Loucy (cell line): Measurements from ENCODE around the gene PCBP2.
"Not testable (repeated sequence)": the region's sequence is repeated elsewhere in the genome, so short reads cannot be mapped to it uniquely, and the experiment has no call there.

Source experiments
- H2AFZ ChIP-seq: fragments of 200-600 bp; sonication (generic); 2 replicates; pipeline ENCODE4 v1.6.0; 2016; ENCODE audit warnings: antibody characterized with exemption, mild to moderate bottlenecking, low read length, moderate library complexity
- H3F3A ChIP-seq: fragments of 200-600 bp; 2 replicates; pipeline ENCODE4 v1.6.0; 2016; ENCODE audit warnings: antibody characterized with exemption, low read depth, mild to moderate bottlenecking
- H3K27me3 ChIP-seq: fragments of 200-600 bp; sonication (generic); 2 replicates; pipeline ENCODE4 v1.6.1; 2014; ENCODE audit warnings: low read length, mild to moderate bottlenecking; ENCODE audit not compliant: insufficient read depth, poor library complexity, severe bottlenecking
- H3K36me3 ChIP-seq: fragments of 200-600 bp; sonication (generic); 2 replicates; pipeline ENCODE4 v1.6.1; 2016; ENCODE audit warnings: low read length; ENCODE audit not compliant: insufficient read depth
- H3K4me1 ChIP-seq: fragments of 200-600 bp; sonication (generic); 2 replicates; pipeline ENCODE4 v1.5.1; 2014; ENCODE audit warnings: low read length, mild to moderate bottlenecking; ENCODE audit not compliant: insufficient read depth, poor library complexity, severe bottlenecking
- H3K4me2 ChIP-seq: fragments of 200-600 bp; sonication (generic); 2 replicates; pipeline ENCODE4 v1.6.0; 2014; ENCODE audit warnings: antibody characterized with exemption, low read length, low read depth, mild to moderate bottlenecking; ENCODE audit not compliant: poor library complexity, severe bottlenecking
- H3K4me3 ChIP-seq: fragments of 200-600 bp; sonication (generic); 2 replicates; pipeline ENCODE4 v1.5.1; 2014; ENCODE audit warnings: low read length, mild to moderate bottlenecking, mixed read lengths; ENCODE audit not compliant: poor library complexity, severe bottlenecking
- H3K79me2 ChIP-seq: fragments of 200-600 bp; sonication (generic); 2 replicates; pipeline ENCODE4 v1.6.1; 2014; ENCODE audit warnings: low read length; ENCODE audit not compliant: insufficient read depth
- H3K9ac ChIP-seq: fragments of 200-600 bp; sonication (generic); 2 replicates; pipeline ENCODE4 v1.6.0; 2014; ENCODE audit warnings: mild to moderate bottlenecking, low read depth, low read length, moderate library complexity; ENCODE audit not compliant: poor library complexity, severe bottlenecking
- H3K9me2 ChIP-seq: fragments of 200-600 bp; sonication (generic); replicated peaks from 2 replicates; pipeline ENCODE4 v1.6.1; 2016; ENCODE audit warnings: low read depth, low read length, mixed read lengths
- H3K9me3 ChIP-seq: fragments of 200-600 bp; sonication (generic); 2 replicates; pipeline ENCODE4 v1.6.1; 2014; ENCODE audit warnings: mild to moderate bottlenecking, antibody characterized with exemption, low read length, low read depth; ENCODE audit not compliant: insufficient read depth
- H4K20me1 ChIP-seq: fragments of 200-600 bp; sonication (generic); 2 replicates; pipeline ENCODE4 v1.6.0; 2014; ENCODE audit warnings: antibody characterized with exemption, low read length, mild to moderate bottlenecking; ENCODE audit not compliant: insufficient read depth, poor library complexity, severe bottlenecking
- CTCF ChIP-seq: fragments of 200-600 bp; sonication (generic); conservative IDR thresholded peaks from 2 replicates; pipeline ENCODE4 v1.5.1; 2014; ENCODE audit warnings: mild to moderate bottlenecking, antibody characterized with exemption, low read length
- EZH2phosphoT487 ChIP-seq: fragments of 200-600 bp; IDR thresholded peaks from 2 replicates; pipeline ENCODE4 v1.6.1; 2018; ENCODE audit warnings: antibody characterized with exemption, mild to moderate bottlenecking, moderate library complexity, borderline replicate concordance

The PCBP2 gene

GRCh38 chr12:53428741-53429140, 23.2 kb upstream of the PCBP2 start:
- Histone ChIP-seq H4K20me1 (no peaks in the 10 kb centered on the region), H3K4me2 (no peak overlapping the region), H3K79me2 (no peaks in the 10 kb centered on the region), H3K4me3 (no peak overlapping the region), H3K9ac (no peak overlapping the region), H3F3A (no peaks in the 10 kb centered on the region), H3K36me3 (no peaks in the 10 kb centered on the region), H3K9me3 (no peaks in the 10 kb centered on the region), H3K4me1 (no peaks in the 10 kb centered on the region), H2AFZ (no peak overlapping the region), H3K27me3 (no peaks in the 10 kb centered on the region), H3K9me2 (no peaks in the 10 kb centered on the region)
- TF ChIP-seq EZH2phosphoT487 (no peak), CTCF (no peak)

DNA sequence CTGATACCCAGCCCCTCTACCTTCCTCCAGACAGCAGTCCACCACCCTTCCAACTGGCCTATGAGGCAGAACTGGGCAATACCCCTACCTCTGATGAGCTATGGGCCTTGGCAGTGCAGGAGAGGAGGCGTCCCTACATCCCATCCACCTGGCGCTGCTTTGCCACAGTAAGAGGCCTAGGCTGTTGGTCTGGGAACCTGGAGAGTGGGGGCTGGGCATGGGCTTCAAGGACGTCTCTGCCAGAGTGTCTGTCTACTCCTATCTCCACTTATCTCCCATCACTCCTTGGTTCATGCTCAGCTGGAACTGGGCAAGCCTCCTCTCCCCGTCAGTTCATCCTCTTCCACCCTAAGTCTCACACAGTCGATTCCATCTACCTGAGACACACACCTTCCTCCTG, 21.8 kb upstream of the PCBP2 start:
- no peaks in the 10 kb centered on the region for H3K4me1 ChIP-seq
- no peaks in the 10 kb centered on the region for H3K9me3 ChIP-seq
- H3K9ac ChIP-seq: no peak overlapping the region
- H4K20me1 ChIP-seq: no peaks in the 10 kb centered on the region
- no peak overlapping the region for H3K4me2 ChIP-seq
- H3F3A ChIP-seq: no peaks in the 10 kb centered on the region
- no peaks in the 10 kb centered on the region for H3K27me3 ChIP-seq
- no peaks in the 10 kb centered on the region for H3K9me2 ChIP-seq
- no peak overlapping the region for H3K4me3 ChIP-seq
- H3K36me3 ChIP-seq: no peaks in the 10 kb centered on the region
- no peak overlapping the region for H2AFZ ChIP-seq
- no peaks in the 10 kb centered on the region for H3K79me2 ChIP-seq
- TF ChIP-seq CTCF (no peak), EZH2phosphoT487 (no peak)

DNA sequence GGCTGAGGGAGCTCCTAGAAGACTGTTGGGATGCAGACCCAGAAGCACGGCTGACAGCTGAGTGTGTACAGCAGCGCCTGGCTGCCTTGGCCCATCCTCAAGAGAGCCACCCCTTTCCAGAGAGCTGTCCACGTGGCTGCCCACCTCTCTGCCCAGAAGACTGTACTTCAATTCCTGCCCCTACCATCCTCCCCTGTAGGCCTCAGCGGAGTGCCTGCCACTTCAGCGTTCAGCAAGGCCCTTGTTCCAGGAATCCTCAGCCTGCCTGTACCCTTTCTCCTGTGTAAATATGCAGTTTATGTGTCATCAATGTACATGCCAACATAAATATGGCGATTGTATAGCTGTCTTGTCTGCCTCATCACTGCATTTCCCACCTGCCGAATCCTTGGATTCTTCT, 20.7 kb upstream of the PCBP2 start:
- H3K79me2 ChIP-seq: no peaks in the 10 kb centered on the region
- H4K20me1 ChIP-seq: no peaks in the 10 kb centered on the region
- TF ChIP-seq EZH2phosphoT487 (no peak), CTCF (no peak)
- H3K27me3 ChIP-seq: no peaks in the 10 kb centered on the region
- H3K9me3 ChIP-seq: no peaks in the 10 kb centered on the region
- no peaks in the 10 kb centered on the region for H3K9me2 ChIP-seq
- H3K4me3 ChIP-seq: no peak overlapping the region
- no peaks in the 10 kb centered on the region for H3F3A ChIP-seq
- no peak overlapping the region for H2AFZ ChIP-seq
- no peaks in the 10 kb centered on the region for H3K36me3 ChIP-seq
- no peak overlapping the region for H3K4me2 ChIP-seq
- H3K4me1 ChIP-seq: no peaks in the 10 kb centered on the region
- H3K9ac ChIP-seq: no peak overlapping the region

- not testable (repeated sequence) for H2AFZ ChIP-seq, H3K9me3 ChIP-seq, H3K27me3 ChIP-seq, H4K20me1 ChIP-seq, H3K4me1 ChIP-seq, H3K79me2 ChIP-seq, H3K36me3 ChIP-seq, H3K9ac ChIP-seq, H3K4me2 ChIP-seq, H3F3A ChIP-seq, H3K4me3 ChIP-seq, H3K9me2 ChIP-seq
Measured at GRCh38 chr12:53435326-53435725, 16.6 kb upstream of the PCBP2 start.

GRCh38 chr12:53439582-53439981, 12.3 kb upstream of the PCBP2 start:
- H3F3A ChIP-seq, H3K9me2 ChIP-seq, H3K4me2 ChIP-seq, H3K4me3 ChIP-seq, H3K27me3 ChIP-seq, H3K9me3 ChIP-seq, H2AFZ ChIP-seq, H3K9ac ChIP-seq, H3K36me3 ChIP-seq: not testable (repeated sequence)
- peaks cover 21% of the 10 kb centered on the region for H4K20me1 ChIP-seq
- H3K4me1 ChIP-seq: peaks cover 23% of the 10 kb centered on the region
- peaks cover 30% of the 10 kb centered on the region for H3K79me2 ChIP-seq
